GM19397 (cell line): ENCODE results near the gene ASIC3.
"Not testable (repeated sequence)": the region's sequence is repeated elsewhere in the genome, so short reads cannot be mapped to it uniquely, and the experiment has no call there.

Experiments used
- ATAC-seq: cut with Tn5 transposase; IDR thresholded peaks from one replicate; pipeline ENCODE4 v1.9.1; 2021; ENCODE audit warnings: mild to moderate bottlenecking, moderate library complexity; ENCODE audit not compliant: unreplicated experiment

The ASIC3 gene

DNA sequence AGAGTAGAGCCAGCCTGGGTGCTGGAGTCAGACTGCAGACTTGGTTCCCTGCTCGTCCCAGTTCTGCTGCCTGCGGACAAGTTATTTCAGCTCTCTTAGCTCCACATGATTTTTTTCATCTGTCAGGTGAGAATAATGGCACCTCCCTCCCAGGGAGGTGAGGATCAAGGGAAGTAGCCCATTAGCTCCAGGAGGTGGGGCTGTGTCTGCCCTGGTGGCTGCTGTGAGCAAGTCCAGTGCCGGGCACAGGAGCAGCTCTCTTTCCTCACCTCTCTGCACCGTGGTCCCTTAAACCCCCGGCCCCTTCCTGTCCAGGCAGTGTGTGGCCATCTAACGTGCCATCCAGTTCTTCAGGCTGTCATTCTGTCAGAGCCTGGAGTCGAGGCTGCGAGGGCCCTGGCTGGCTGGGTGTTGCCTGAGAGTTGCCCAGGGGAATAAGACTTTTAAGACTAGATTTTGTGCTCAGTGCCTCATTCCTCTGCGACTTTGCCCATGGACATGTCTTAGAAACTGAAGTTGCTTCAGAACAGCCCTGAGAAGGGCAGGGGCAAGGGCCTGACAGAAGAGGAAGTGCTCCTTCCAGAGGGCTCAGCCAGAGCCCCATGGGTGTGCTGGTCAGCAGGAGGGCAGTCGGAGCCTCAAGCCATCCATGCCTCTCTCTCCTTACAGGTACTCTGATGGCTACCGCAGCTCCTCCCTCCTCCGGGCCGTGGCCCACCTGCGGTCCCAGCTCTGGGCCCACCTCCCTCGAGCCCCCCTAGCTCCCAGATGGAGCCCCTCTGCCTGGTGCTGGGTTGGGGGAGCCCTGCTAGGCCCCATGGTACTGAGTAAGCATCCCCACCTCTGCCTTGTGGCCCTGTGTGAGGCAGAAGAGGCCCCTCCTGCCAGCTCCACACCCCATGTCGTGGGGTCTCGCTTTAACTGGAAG, 15.1 kb upstream of the ASIC3 start:
- ATAC-seq: no peak

- no peak for ATAC-seq
Observed at GRCh38 chr7:151033864-151034249, 14.5 kb upstream of the ASIC3 start.

DNA sequence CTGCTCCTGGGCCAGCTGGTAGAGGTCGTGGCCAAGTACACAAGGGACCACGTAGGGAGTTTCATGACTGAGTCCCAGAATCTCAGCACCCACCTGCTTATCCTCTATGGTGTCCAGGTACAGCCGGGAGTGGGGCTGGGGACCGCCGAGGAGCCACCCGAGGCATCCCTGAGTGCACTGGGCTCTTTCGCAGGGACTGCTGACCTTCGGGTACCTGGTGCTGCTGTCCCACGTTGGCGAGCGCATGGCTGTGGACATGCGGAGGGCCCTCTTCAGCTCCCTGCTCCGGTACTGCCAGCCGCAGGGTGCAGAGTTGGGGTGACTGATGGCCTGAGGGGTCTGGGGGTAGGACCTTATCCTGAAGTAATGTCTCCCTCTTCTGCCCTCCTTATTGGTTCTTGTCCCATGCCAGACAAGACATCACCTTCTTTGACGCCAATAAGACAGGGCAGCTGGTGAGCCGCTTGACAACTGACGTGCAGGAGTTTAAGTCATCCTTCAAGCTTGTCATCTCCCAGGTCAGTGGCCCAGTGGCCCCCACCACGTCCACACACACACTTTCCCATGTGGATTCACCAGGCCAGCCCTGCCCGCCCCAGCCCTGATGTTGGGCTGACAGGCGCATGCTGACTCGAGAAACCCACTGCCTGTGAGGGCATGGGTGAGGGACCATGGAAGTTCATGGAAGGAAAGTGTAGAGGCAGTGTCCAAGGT, 13.9 kb upstream of the ASIC3 start:
- no peak for ATAC-seq

GRCh38 chr7:151035026-151035717, 13.2 kb upstream of the ASIC3 start:
- no peak for ATAC-seq

GRCh38 chr7:151035902-151036301, 12.4 kb upstream of the ASIC3 start:
- ATAC-seq: no peak

- ATAC-seq: no peak
Observed at GRCh38 chr7:151038951-151039849, 9.1 kb upstream of the ASIC3 start.

- ATAC-seq: no peak
Observed at GRCh38 chr7:151039850-151040548, 8.3 kb upstream of the ASIC3 start.

DNA sequence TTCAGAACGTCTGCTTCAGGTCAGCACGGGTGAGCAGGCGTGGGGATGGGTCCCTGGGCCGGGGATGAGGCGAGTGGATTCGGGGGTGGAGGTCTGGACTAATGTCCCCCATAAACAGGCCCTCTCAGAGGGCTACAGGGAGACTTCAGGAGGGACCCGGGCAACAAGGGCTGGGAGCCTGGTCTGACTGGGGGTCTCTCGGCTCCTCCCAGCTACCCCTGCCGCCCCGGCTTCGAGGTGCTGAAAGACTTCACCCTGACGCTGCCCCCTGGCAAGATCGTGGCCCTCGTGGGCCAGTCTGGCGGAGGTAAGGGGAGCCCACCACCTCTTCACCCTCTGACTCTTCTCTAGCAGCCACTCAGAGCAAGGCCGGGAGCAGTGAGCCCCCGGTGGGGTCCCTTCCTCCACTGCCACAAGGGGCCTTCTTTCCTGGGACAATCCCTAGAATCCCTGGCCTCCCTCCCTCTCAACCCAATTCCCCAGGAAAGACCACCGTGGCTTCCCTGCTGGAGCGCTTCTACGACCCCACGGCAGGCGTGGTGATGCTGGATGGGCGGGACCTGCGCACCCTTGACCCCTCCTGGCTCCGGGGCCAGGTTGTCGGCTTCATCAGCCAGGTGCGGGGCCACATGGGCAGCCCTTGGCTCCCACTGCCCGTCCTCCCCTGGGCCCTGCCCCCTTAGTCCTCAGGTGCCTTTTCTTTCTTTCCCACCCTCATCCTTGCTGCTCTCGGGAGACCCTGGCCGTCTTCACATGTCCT, 7.5 kb upstream of the ASIC3 start:
- no peak for ATAC-seq

- ATAC-seq: not testable (repeated sequence)
Observed at GRCh38 chr7:151043449-151043848, 4.9 kb upstream of the ASIC3 start.

GRCh38 chr7:151043959-151044358, 4.4 kb upstream of the ASIC3 start:
- ATAC-seq: no peak

GRCh38 chr7:151045262-151045661, 3.1 kb upstream of the ASIC3 start:
- no peak for ATAC-seq

DNA sequence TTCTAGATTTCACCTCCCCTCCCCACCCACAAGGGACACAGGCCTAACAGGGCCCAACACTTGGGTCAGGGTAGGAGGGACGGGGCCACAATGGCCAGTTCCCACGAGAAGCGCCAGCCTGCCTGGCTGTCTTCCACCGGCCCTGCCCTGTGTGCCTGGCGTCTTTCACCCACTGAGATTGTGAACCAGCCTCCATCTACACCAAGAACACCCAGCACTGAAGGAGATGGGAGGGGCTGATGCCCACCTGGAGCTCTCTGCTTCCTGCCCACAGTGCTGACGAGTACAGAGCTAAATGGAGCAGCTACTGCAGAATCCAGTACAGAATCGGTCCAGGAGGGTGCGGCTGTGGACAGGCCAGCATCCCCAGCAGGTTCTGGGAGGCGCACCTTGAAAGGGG, 2.4 kb upstream of the ASIC3 start:
- no peak for ATAC-seq

- ATAC-seq: no peak
Observed at GRCh38 chr7:151046603-151047573, 1.4 kb upstream of the ASIC3 start.

DNA sequence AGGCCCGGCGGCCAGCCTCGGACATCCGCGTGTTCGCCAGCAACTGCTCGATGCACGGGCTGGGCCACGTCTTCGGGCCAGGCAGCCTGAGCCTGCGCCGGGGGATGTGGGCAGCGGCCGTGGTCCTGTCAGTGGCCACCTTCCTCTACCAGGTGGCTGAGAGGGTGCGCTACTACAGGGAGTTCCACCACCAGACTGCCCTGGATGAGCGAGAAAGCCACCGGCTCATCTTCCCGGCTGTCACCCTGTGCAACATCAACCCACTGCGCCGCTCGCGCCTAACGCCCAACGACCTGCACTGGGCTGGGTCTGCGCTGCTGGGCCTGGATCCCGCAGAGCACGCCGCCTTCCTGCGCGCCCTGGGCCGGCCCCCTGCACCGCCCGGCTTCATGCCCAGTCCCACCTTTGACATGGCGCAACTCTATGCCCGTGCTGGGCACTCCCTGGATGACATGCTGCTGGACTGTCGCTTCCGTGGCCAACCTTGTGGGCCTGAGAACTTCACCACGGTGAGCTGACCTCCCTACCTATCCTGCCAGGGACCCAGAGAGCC, 656 bp downstream of the ASIC3 start:
- ATAC-seq: no peak

DNA sequence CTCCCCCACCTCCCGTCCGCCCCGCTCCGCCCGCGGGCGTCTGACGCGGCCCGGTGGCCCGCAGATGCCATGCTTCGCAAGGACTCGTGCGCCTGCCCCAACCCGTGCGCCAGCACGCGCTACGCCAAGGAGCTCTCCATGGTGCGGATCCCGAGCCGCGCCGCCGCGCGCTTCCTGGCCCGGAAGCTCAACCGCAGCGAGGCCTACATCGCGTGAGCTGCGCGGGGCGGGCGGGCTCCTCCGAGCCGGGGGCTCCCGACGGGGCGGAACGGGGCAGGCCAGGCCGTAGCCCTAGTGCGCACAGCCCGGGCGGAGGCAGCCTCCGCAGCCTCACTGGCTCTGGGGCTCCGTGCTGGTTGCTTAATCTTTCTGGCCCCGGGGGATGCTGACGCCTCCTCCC, 2.8 kb downstream of the ASIC3 start:
- ATAC-seq: no peak

- no peak for ATAC-seq
Observed at GRCh38 chr7:151053096-151053495, 4.8 kb downstream of the ASIC3 start.

DNA sequence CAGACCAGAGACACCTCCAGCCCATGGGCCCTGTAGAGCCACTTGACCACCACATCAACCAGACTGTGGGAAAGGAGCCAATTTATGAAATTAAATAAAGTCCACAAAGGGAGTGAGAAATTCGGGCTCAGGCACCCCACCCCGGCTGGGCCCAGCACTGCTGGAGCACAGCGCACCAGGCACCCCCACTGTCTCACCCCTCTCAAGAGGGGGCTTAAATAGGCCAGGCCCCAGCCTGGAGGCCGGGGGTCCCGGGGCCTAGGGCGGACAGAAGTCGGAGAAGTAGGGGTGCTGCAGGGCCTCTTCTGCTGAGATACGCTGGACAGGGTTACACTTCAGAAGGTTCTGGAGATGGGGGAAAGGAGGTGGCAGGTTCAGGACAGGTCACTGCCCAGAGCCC, 5.4 kb downstream of the ASIC3 start:
- no peak for ATAC-seq

- no peak for ATAC-seq
Observed at GRCh38 chr7:151056283-151056665, 7.9 kb downstream of the ASIC3 start.
